GM21528 (cell line): ENCODE data around the gene C6.

Experiments
- ATAC-seq: cut with Tn5 transposase; IDR thresholded peaks from one replicate; pipeline ENCODE4 v1.9.1; 2021; ENCODE audit warnings: mild to moderate bottlenecking, moderate library complexity; ENCODE audit not compliant: unreplicated experiment, low FRiP score

C6 gene

GRCh38 chr5:41143131-41143901 is 70.0 kb downstream of the C6 start:
- no peak for ATAC-seq

GRCh38 chr5:41127967-41128690 is 85.2 kb downstream of the C6 start:
- ATAC-seq = no peak

GRCh38 chr5:41122459-41122858 is 90.9 kb downstream of the C6 start:
- no peak for ATAC-seq

GRCh38 chr5:41120600-41120999 is 92.7 kb downstream of the C6 start:
- no peak for ATAC-seq

GRCh38 chr5:41118177-41118576 is 95.2 kb downstream of the C6 start:
- no peak for ATAC-seq

GRCh38 chr5:41115281-41115680 is 98.1 kb downstream of the C6 start:
- no peak for ATAC-seq

- no peak for ATAC-seq
Observed at GRCh38 chr5:41112486-41113455, 100.6 kb downstream of the C6 start.

GRCh38 chr5:41109186-41109585 is 104.1 kb downstream of the C6 start:
- ATAC-seq = no peak

- no peak for ATAC-seq
Observed at GRCh38 chr5:41102341-41102740, 111.0 kb downstream of the C6 start.

GRCh38 chr5:41097642-41098041 is 115.7 kb downstream of the C6 start:
- ATAC-seq = no peak

GRCh38 chr5:41095324-41096101 is 117.8 kb downstream of the C6 start:
- ATAC-seq = no peak

- ATAC-seq = no peak
Observed at GRCh38 chr5:41094871-41095270, 118.5 kb downstream of the C6 start.

- ATAC-seq = no peak
Observed at GRCh38 chr5:41093803-41094202, 119.5 kb downstream of the C6 start.
